GM12891 (cell line): ENCODE data around the gene EML6.

Experiments
- POLR2A ChIP-seq: IDR thresholded peaks from 2 replicates; pipeline ENCODE4 v1.6.1; 2011; ENCODE audit warnings: low read depth, low read length, control low read depth
- POLR2AphosphoS5 ChIP-seq: IDR thresholded peaks from 2 replicates; pipeline ENCODE4 v1.6.1; 2011; ENCODE audit warnings: low read depth, low read length, control low read depth
- POU2F2 ChIP-seq: IDR thresholded peaks from 2 replicates; pipeline ENCODE4 v1.6.1; 2011; ENCODE audit warnings: low read depth, mild to moderate bottlenecking, control low read depth, low read length, moderate library complexity
- TAF1 ChIP-seq: IDR thresholded peaks from 2 replicates; pipeline ENCODE4 v1.6.1; 2011; ENCODE audit warnings: low read depth, low read length, control low read depth

- TF ChIP-seq POLR2A, result no peak
- no peak for TF ChIP-seq POU2F2
- TF ChIP-seq POLR2AphosphoS5, result no peak
- no peak for TF ChIP-seq TAF1
Observed at GRCh38 chr2:54845514-54845913, 122.1 kb downstream of the EML6 start.
